NCI-H510A treated with DMSO at 0.1 percent for 48 hours (cell line): ENCODE data around the gene CRNN.

ENCODE experiments used
- DNase-seq: peaks from one replicate; lab custom pipeline; 2025; lab: John Stamatoyannopoulos, UW

CRNN gene

GRCh38 chr1:152413909-152414308 is at the start of gene CRNN:
CRNN (minus strand) TSS chr1:152414263; CDS start chr1:152412233, 2,030 bp downstream.
- DNase-seq: no peak

DNA sequence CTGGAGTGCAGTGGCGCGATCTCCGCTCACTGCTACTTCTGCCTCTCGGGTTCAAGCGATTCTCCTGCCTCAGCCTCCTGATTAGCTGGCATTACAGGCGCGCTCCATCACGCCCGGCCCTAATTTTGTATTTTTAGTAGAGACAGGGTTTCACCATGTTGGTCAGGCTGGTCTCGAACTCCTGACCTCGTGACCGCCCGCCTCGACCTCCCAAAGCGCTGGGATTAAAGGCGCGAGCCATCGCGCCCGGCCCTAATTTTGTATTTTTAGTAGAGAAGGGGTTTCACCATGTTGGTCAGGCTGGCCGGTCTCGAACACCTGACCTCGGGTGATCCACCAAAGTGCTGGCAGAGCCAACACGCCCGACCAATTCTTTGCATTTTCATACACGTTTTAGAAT is 48.6 kb upstream of the CRNN start:
- DNase-seq: no peak

DNA sequence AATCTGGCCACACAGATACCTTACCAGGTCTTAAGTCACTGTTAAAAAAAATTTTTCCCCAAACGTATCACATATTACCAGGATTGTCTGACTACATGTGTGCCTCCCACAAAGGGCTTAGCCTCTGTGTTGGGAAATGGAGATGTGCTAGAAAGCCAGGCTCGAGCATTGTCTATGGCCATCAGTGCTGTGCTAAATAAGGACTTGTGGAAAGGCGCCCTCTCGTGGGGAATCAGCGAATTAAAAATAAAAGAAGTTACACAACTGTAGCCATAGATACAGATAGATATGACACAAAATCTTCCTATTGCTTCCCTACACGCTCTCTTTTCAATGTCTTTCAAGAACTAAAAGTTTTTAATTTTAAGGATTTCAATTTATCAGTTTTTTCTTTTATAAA is 47.5 kb upstream of the CRNN start:
- DNase-seq: peak; percentile 1

DNA sequence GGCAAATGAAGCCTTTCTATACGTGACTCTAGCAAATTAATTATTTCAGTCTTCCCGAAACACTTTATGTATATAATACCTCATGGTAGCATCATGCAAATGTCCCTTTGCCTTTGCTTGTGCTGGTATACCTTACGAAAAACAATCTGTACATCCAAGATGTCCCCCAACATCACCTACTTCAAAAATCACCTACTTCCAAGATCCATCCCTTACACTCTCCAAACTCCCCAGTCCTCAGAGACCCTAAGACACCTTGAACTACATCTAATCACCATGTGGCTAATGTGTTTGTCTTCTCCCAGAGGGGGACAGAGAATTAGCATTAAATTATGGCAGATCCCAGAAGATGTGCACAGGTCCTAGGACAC is 46.5 kb upstream of the CRNN start:
- no peak for DNase-seq

DNA sequence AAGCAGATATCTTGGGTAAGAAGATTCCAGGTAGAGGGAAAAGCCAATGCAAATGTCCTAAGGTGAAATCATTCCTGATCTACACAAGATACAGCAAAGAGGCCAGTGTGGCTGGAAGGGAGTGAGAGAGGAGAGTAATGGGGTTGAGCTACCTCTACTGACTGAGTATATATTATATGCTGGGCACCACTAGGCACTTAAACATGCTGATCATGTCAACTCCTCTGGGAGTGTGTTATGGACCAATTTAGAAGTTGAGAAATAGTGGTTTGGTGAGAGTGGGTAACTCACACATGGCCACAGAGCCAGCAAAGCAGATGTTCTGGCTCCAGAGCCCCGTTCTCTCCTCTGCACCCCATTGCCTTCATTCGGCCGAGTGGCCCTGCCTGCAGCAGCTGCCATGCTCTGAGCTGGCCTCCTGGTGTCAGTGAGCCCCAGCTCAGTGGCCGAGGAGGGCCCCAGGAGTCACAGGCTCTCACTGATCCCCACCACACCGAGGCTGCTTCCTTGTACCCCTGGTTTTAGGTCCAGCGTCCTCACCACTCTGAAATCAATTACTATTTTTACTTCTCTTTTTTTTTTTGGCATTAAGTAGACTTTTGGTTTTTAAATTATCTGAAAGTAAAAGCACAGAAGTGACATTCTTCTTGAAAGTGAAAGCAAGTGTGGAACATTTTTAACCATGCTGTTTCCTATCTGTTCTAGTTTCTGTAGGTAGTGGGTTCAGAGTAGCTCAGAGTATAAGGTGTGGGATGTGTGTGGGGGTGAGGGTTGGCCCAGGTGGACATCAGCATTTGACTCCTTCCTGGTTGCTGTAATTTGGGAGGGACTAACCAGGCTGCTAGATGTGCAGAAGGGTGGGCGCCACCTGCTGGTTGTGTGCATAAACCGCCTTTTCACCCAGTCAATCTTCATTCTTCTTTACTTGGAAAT is 45.8 kb upstream of the CRNN start:
- peak; percentile 12 for DNase-seq

GRCh38 chr1:152458384-152459185 is 44.5 kb upstream of the CRNN start:
- peak; percentile 26 for DNase-seq

- no peak for DNase-seq
Measured at GRCh38 chr1:152457561-152457960, 43.5 kb upstream of the CRNN start.

DNA sequence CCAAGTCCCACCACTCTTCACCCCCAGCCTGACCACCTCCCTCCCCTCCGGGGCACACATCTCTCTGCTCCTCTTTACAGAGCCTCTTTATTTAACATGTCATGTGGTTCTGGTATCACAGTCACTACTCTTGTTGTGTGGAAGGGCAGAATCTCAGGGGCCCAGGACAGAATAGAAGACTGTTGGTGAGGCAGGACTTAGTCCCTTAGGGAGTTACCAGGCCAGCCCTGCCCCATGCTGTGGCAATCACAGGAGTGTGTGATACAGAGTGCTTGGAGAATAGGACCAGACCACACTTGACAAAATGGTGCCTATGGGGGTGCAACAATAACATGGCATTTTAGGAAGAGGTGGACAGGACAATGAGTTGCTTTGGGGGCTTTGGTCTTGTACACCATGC is 43.0 kb upstream of the CRNN start:
- DNase-seq: no peak

DNA sequence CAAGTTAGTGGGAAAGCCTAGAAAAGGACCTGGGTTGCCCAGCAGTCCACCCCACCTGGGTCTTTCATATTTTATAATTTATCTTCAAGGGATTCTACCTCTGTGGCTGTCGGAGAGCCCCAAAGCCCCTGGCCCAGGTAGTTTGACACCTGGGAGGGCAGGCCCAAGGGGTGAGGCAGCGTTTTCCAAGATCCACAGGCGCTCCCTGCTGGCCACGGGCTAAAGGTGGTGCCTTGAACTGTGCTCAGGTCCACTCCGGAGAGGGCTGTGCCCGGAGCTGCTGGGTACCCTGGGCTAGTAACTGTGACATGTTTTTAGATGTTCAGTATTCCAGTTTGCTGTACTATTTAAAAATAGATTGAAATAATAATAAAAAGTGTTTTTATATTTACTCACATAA is 37.2 kb upstream of the CRNN start:
- no peak for DNase-seq

GRCh38 chr1:152449661-152450060 is 35.6 kb upstream of the CRNN start:
- DNase-seq: no peak

DNA sequence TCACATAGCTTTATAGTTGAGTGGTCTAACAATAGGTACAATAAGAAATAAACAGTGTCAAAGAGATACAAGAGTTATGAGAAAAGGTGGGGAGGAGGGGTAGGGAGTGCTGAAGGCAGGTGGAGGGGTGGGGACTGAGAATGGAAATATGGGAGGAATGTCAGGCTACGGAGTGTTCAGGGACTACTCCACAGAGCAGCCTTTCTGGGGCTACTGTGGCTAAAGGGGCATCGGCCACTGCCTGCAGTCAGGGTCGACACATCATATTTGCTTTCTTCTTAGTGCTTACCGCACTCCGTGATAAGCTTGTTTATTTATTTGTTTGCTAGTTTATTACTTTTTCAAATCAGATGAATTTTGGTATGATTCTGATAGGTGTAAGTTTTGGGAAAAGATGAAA is 34.4 kb upstream of the CRNN start:
- no peak for DNase-seq

DNA sequence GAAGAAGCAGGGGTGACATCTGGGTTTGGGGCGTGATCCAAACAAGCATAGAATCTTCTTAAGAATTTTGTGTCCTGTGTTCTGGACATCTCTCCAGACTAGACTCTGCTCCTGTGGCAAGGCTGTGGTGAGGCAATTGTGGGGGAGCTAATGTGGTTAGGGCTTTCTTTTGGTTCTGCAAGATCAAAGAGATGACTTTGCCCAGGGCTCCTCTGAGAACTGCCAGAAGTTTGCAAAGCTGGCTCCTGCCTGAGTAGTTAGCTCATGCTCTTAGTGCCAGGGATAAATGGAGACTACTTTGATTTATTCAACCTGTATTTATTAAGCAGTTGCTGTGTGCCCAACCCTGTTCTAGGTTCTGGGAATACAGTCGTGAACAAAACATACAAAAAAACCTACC is 34.0 kb upstream of the CRNN start:
- DNase-seq: no peak

DNA sequence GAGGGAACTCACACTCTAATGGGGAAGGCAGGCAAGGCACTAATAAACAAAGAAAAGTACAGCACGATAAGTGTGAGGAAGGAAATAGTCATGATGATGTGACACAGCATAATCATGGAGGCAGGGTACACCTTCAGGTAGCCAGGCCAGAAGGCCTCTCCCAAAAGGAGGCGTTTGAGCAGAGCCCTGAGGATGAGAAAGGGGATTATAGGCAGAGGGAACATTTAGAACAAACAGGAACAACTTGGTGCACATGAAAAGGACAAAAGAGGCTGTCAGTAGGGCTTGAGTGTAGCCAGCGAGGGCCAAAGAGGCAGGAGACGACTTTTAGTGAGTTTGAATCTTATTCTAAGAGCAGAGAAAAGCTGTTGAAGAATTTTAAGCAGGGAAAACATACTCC is 33.4 kb upstream of the CRNN start:
- no peak for DNase-seq

GRCh38 chr1:152444045-152444444 is 30.0 kb upstream of the CRNN start:
- DNase-seq: no peak

DNA sequence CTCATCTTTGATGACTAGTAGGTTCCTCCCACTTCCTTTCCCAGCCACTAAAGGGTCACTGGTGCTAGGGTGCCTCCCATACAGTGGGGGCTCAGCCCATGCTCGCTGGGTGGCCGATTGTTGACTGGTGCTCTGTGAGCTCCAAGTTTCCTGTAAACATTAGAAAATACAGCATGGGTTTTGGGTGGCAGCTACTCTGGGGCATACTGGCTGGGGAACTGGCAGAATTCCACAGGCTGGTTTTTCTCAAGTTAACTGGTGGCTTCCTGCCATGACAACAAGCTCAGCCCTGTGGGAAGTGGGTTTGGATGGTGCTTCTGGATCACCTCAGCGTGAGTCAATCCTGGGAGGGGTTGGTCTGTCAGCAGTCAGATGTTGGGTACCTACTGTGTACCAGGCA is 28.7 kb upstream of the CRNN start:
- no peak for DNase-seq

- no peak for DNase-seq
Measured at GRCh38 chr1:152442301-152442700, 28.2 kb upstream of the CRNN start.

DNA sequence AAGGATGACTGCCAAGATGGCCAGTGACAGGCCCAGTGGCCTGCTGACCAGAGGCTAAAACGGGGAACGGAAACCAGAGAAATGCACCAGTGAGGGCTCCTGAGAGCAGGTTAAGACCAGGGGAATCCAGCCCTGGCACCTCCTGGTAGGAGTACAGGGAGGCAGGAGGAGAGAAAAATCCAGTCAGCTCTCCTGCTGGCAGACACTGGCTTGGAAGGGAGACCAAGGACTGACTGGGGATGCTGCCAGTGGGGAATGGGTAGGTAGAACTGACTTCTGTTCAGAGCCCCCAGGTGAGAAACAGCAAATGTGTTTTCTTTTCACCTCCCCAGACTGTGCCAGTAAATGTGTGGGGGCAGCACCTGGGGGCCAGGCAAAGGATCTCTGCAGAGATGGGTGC is 27.7 kb upstream of the CRNN start:
- no peak for DNase-seq

DNA sequence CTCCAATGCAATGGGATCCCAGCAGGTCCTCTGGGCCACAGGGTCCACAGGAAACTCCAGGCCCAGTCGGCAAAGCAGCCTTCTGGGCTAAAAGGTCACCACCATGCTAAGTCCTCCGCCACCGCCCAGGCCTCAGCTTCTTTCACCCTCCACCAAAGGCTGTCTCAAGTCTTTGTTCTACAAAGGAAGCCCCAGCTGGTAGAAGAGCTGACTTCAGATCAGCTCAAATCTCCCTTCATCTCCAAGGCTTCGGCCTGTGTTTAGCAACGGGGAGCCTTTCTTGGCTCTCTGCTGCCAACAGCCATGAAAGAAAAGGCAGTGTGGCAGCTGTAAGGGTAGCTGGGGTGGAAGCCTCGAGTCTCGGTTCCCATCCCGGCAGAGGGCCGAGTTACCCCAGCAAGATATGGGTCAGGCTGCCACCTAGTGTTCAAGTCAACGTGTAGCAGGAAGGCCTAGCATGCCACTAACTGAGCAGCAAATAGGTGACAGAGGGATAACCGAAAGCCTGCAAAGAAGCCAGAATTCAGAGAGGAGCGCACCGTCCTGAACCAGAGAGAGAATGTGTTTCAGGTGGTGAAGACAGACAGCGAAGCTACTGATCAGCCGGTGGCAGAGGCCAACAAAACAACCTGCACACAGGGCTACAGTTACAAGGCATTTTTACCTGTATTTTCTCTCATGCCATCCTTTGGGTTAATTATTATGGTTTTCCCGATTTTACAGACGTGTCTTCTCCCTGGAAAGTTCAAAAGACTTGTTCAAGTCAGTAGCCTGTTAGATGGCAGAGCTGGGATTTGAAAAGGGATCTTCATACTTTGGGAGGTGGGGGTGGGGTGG is 26.8 kb upstream of the CRNN start:
- peak; percentile 14 for DNase-seq

- DNase-seq: no peak
Measured at GRCh38 chr1:152436593-152437496, 22.8 kb upstream of the CRNN start.

GRCh38 chr1:152427458-152427857 is 13.4 kb upstream of the CRNN start:
- DNase-seq: no peak

DNA sequence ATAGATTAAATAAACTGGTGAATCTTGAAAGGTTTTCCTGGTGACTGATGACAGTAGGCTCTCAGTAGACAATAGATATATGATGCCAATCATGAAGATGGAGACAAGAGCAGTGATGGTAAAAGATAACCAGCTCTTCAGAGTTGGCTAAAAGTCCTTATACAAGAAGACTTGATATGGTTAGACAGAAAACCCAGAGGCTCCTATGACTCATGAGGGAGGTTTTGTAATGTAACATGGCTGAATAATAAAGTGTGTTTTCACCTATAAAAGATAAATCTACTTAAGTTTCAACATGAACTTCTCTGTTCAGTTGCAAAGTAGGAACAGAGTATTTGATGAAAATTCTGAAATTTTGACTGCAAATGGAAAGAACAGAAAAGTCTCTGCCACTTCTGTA is 12.7 kb upstream of the CRNN start:
- no peak for DNase-seq
